Measurements from ENCODE around the gene FBXL16.

FBXL16 gene

GRCh38 chr16:734981-735881 is 29.6 kb upstream of the FBXL16 start:
- DNase-seq (ENCODE audit: low read depth, low spot score) = no peak

GRCh38 chr16:734208-734980 is 28.8 kb upstream of the FBXL16 start:
- no peak for DNase-seq (ENCODE audit: low read depth, low spot score)

- DNase-seq (ENCODE audit: low read depth, low spot score) = no peak
These were observed 28.0 kb upstream of the FBXL16 start for GRCh38 chr16:733382-734207.

GRCh38 chr16:732936-733335 is 27.3 kb upstream of the FBXL16 start:
- no peak for DNase-seq (ENCODE audit: low read depth, low spot score)

GRCh38 chr16:732332-732731 is 26.7 kb upstream of the FBXL16 start:
- DNase-seq (ENCODE audit: low read depth, low spot score) = no peak

GRCh38 chr16:730666-731509 is 25.3 kb upstream of the FBXL16 start:
- no peak for DNase-seq (ENCODE audit: low read depth, low spot score)

GRCh38 chr16:729768-730665 is 24.4 kb upstream of the FBXL16 start:
- no peak for DNase-seq (ENCODE audit: low read depth, low spot score)

GRCh38 chr16:728890-729744 is 23.5 kb upstream of the FBXL16 start:
- DNase-seq (ENCODE audit: low read depth, low spot score) = no peak

GRCh38 chr16:728131-728889 is 22.7 kb upstream of the FBXL16 start:
- DNase-seq (ENCODE audit: low read depth, low spot score) = no peak

GRCh38 chr16:727291-727977 is 21.8 kb upstream of the FBXL16 start:
- no peak for DNase-seq (ENCODE audit: low read depth, low spot score)

GRCh38 chr16:726438-727290 is 21.1 kb upstream of the FBXL16 start, which contains the start of the genes CCDC78 and HAGHL:
CCDC78 (minus strand) TSS chr16:726443; CDS start chr16:726367, 76 bp downstream.
HAGHL (plus strand) TSS chr16:727106; CDS start chr16:727510, 404 bp downstream.
- no peak for DNase-seq (ENCODE audit: low read depth, low spot score)

- no peak for DNase-seq (ENCODE audit: low read depth, low spot score)
These were observed 20.5 kb upstream of the FBXL16 start for GRCh38 chr16:726188-726437.

GRCh38 chr16:725463-726187 is 20.0 kb upstream of the FBXL16 start:
- no peak for DNase-seq (ENCODE audit: low read depth, low spot score)

GRCh38 chr16:725041-725376 is 19.4 kb upstream of the FBXL16 start:
- DNase-seq (ENCODE audit: low read depth, low spot score) = no peak

- no peak for DNase-seq (ENCODE audit: low read depth, low spot score)
These were observed 18.8 kb upstream of the FBXL16 start for GRCh38 chr16:724188-725040.
